Measurements from ENCODE around the gene BPIFB2.

BPIFB2 gene

GRCh38 chr20:32978009-32978335 lies 29.5 kb upstream of the BPIFB2 start:
- H2BK12ac ChIP-seq (ENCODE audit: low read length in 2 of 2), result no peak overlapping the region
- H2AFZ ChIP-seq (ENCODE audit: low read depth, low read length), result no peak overlapping the region
- H3K9ac ChIP-seq (ENCODE audit: low read length), result no peak overlapping the region
- peaks cover 8 to 57% of the 10 kb centered on the region in 2 experiments for H3K27me3 ChIP-seq (ENCODE audit: control insufficient read depth in 1 of 2, insufficient read depth in 1 of 2, low read length in 2 of 2)
- no peak overlapping the region for H2BK120ac ChIP-seq (ENCODE audit: low read depth, low read length)
- H4K8ac ChIP-seq (ENCODE audit: low read length), result no peak overlapping the region
- no peak overlapping the region for H3K4ac ChIP-seq (ENCODE audit: low read depth in 1 of 2, low read length in 2 of 2)
- no peak overlapping the region for H3K18ac ChIP-seq (ENCODE audit: low read depth in 1 of 2, low read length in 2 of 2)
- WGBS, result 82% methylated on average over 7 of the region's 7 CpGs
- H3K79me1 ChIP-seq (replicated peaks; ENCODE audit: low read length, poor library complexity, severe bottlenecking), result no peaks in the 10 kb centered on the region
- peaks cover 4% of the 10 kb centered on the region for H3K4me1 ChIP-seq (ENCODE audit: control insufficient read depth, insufficient read depth, low read depth, low read length)
- no peak overlapping the region for H4K91ac ChIP-seq (ENCODE audit: low read length)
- H3K4me3 ChIP-seq (ENCODE audit: insufficient read depth in 1 of 2, low read depth in 1 of 2, low read length in 2 of 2), result no peak overlapping the region
- no peak overlapping the region for H2BK15ac ChIP-seq (ENCODE audit: low read depth, poor library complexity, severe bottlenecking)
- no peak for DNase-seq
- no peak overlapping the region for H2AK5ac ChIP-seq (ENCODE audit: low read length, severe bottlenecking)
- no peak overlapping the region for H3K14ac ChIP-seq (ENCODE audit: low read length in 2 of 2)
- no peaks in the 10 kb centered on the region for H3K9me3 ChIP-seq (ENCODE audit: control insufficient read depth, low read length)
- no peak overlapping the region for H3K4me2 ChIP-seq (ENCODE audit: low read length, poor library complexity, severe bottlenecking)
- H3K27ac ChIP-seq (ENCODE audit: low read length, poor library complexity, severe bottlenecking), result no peak overlapping the region
- no peaks in the 10 kb centered on the region for H3K36me3 ChIP-seq (ENCODE audit: control insufficient read depth in 1 of 2, insufficient read depth in 2 of 2, low read depth in 1 of 2, low read length in 2 of 2)
- no peak overlapping the region for H3K23ac ChIP-seq (ENCODE audit: low read length in 2 of 2)
- no peak overlapping the region for H2BK5ac ChIP-seq (ENCODE audit: low read depth, low read length, poor library complexity, severe bottlenecking)

DNA sequence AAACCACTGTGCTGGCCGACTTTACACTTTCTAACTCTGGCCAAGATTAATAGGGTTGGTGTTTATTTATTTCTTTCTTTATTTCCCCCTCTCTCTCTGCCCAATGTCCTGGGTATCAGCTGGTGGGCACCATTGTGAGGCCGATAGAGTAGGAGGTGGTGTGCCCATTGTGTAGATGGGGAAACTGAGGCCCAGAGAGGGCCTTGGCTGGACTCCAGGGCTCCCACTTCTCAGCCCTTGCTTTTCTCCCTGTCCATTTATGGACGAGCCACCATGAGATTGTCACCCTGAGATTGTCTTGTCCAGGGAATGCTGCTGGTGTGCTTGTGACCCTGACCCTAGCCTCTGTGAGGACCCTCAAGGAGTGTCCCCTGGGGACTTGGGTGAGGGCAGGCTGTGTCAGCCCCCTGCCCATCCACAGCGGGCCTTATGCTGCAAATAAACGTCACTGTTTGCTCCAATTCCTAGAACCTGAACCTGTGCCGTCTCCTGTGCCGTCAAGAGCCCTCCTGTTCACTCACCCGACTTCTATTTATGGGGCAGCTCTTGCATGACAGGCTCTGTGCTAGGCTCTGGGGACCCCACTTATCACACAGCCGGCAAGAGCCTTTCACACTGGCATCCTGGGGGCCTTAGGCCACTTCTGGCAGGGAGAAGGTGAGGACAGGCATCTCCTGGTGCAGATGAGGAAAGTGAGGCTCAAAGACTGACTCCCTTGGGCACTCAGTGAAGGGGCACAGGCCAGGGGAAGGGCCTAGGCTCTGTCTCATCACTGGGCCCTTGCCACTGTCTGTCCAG lies 28.1 kb upstream of the BPIFB2 start:
- Histone ChIP-seq H4K8ac (ENCODE audit: low read length) (no peak overlapping the region), H3K79me1 (replicated peaks; ENCODE audit: low read length, poor library complexity, severe bottlenecking) (no peaks in the 10 kb centered on the region), H3K4me2 (ENCODE audit: low read length, poor library complexity, severe bottlenecking) (no peak overlapping the region), H2BK120ac (ENCODE audit: low read depth, low read length) (no peak overlapping the region), H4K91ac (ENCODE audit: low read length) (no peak overlapping the region), H3K27ac (ENCODE audit: low read length, poor library complexity, severe bottlenecking) (no peak overlapping the region), H3K14ac (ENCODE audit: low read length in 2 of 2) (no peak overlapping the region), H3K4ac (ENCODE audit: low read depth in 1 of 2, low read length in 2 of 2) (no peak overlapping the region), H3K23ac (ENCODE audit: low read length in 2 of 2) (no peak overlapping the region), H3K18ac (ENCODE audit: low read depth in 1 of 2, low read length in 2 of 2) (no peak overlapping the region), H2AFZ (ENCODE audit: low read depth, low read length) (no peak overlapping the region), H3K27me3 (ENCODE audit: control insufficient read depth in 1 of 2, insufficient read depth in 1 of 2, low read length in 2 of 2) (peaks cover 8 to 53% of the 10 kb centered on the region in 2 experiments), H3K9ac (ENCODE audit: low read length) (no peak overlapping the region), H2BK12ac (ENCODE audit: low read length in 2 of 2) (no peak overlapping the region), H3K36me3 (ENCODE audit: control insufficient read depth in 1 of 2, insufficient read depth in 2 of 2, low read depth in 1 of 2, low read length in 2 of 2) (no peaks in the 10 kb centered on the region), H2BK15ac (ENCODE audit: low read depth, poor library complexity, severe bottlenecking) (no peak overlapping the region), H2BK5ac (ENCODE audit: low read depth, low read length, poor library complexity, severe bottlenecking) (no peak overlapping the region), H3K4me1 (ENCODE audit: control insufficient read depth, insufficient read depth, low read depth, low read length) (peaks cover under 1% of the 10 kb centered on the region), H3K9me3 (ENCODE audit: control insufficient read depth, low read length) (no peaks in the 10 kb centered on the region), H3K4me3 (ENCODE audit: insufficient read depth in 1 of 2, low read depth in 1 of 2, low read length in 2 of 2) (no peak overlapping the region), H2AK5ac (ENCODE audit: low read length, severe bottlenecking) (no peak overlapping the region)
- 83% methylated on average over 8 of the region's 9 CpGs for WGBS
- DNase-seq, result no peak

DNA sequence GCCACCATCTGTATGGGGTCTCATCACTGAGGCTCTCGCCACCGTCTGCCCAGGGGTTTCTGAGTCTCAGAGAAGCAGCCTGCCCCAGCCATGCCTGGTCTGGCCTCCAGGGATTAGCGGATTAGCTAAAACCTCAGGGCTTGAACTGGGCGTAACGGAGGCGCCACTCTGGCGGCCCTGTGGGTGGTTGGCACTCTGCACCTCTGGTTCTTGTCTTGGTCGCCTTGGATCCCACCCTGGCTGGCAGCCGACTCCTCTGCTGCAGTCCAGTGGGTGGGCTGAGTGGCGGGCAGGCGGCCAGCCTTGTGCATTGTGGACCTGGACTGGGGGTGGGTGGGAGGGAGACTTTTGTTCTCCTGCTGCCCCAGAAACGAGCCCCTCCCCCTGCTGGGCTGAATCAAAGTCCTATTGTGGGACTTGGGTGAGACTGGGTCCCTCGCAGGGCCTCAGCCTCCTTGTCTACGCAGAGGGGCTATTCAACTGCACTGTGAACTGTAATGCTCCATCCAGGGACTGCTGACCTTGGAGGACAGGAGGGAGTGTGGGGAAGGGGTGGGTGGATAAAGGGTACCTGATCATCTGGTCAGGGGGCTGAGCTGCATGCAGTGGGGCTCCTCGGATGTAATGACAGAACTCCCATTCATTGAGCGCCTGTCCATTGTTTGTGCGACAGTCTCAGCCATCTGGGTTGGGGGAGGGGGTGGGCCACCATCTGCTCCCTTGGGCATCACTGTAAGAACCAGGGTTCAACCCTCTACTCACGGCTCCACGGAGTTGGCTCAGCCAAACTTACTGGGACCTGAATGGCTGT lies 27.2 kb upstream of the BPIFB2 start:
- Histone ChIP-seq H2AK5ac (ENCODE audit: low read length, severe bottlenecking) (no peak overlapping the region), H2AFZ (ENCODE audit: low read depth, low read length) (no peak overlapping the region), H3K36me3 (ENCODE audit: control insufficient read depth in 1 of 2, insufficient read depth in 2 of 2, low read depth in 1 of 2, low read length in 2 of 2) (no peaks in the 10 kb centered on the region), H2BK120ac (ENCODE audit: low read depth, low read length) (no peak overlapping the region), H3K27ac (ENCODE audit: low read length, poor library complexity, severe bottlenecking) (no peak overlapping the region), H4K8ac (ENCODE audit: low read length) (no peak overlapping the region), H3K79me1 (replicated peaks; ENCODE audit: low read length, poor library complexity, severe bottlenecking) (no peaks in the 10 kb centered on the region), H3K4me3 (ENCODE audit: insufficient read depth in 1 of 2, low read depth in 1 of 2, low read length in 2 of 2) (no peak overlapping the region), H3K4ac (ENCODE audit: low read depth in 1 of 2, low read length in 2 of 2) (no peak overlapping the region), H3K27me3 (ENCODE audit: control insufficient read depth in 1 of 2, insufficient read depth in 1 of 2, low read length in 2 of 2) (peaks cover 16 to 61% of the 10 kb centered on the region in 2 experiments), H3K4me2 (ENCODE audit: low read length, poor library complexity, severe bottlenecking) (no peak overlapping the region), H3K4me1 (ENCODE audit: control insufficient read depth, insufficient read depth, low read depth, low read length) (no peaks in the 10 kb centered on the region), H3K23ac (ENCODE audit: low read length in 2 of 2) (no peak overlapping the region), H4K91ac (ENCODE audit: low read length) (no peak overlapping the region), H3K18ac (ENCODE audit: low read depth in 1 of 2, low read length in 2 of 2) (no peak overlapping the region), H2BK12ac (ENCODE audit: low read length in 2 of 2) (no peak overlapping the region), H2BK5ac (ENCODE audit: low read depth, low read length, poor library complexity, severe bottlenecking) (no peak overlapping the region), H3K9ac (ENCODE audit: low read length) (no peak overlapping the region), H3K9me3 (ENCODE audit: control insufficient read depth, low read length) (no peaks in the 10 kb centered on the region), H2BK15ac (ENCODE audit: low read depth, poor library complexity, severe bottlenecking) (no peak overlapping the region), H3K14ac (ENCODE audit: low read length in 2 of 2) (no peak overlapping the region)
- 84% methylated on average over 18 of the region's 19 CpGs for WGBS
- no peak for DNase-seq

GRCh38 chr20:32980990-32981389 lies 26.5 kb upstream of the BPIFB2 start:
- Histone ChIP-seq H3K18ac (ENCODE audit: low read depth in 1 of 2, low read length in 2 of 2) (no peak overlapping the region), H3K23ac (ENCODE audit: low read length in 2 of 2) (no peak overlapping the region), H3K4me1 (ENCODE audit: control insufficient read depth, insufficient read depth, low read depth, low read length) (no peaks in the 10 kb centered on the region), H3K9me3 (ENCODE audit: control insufficient read depth, low read length) (no peaks in the 10 kb centered on the region), H2BK5ac (ENCODE audit: low read depth, low read length, poor library complexity, severe bottlenecking) (no peak overlapping the region), H3K27me3 (ENCODE audit: control insufficient read depth in 1 of 2, insufficient read depth in 1 of 2, low read length in 2 of 2) (peaks cover 19 to 67% of the 10 kb centered on the region in 2 experiments), H4K8ac (ENCODE audit: low read length) (no peak overlapping the region), H3K36me3 (ENCODE audit: control insufficient read depth in 1 of 2, insufficient read depth in 2 of 2, low read depth in 1 of 2, low read length in 2 of 2) (no peaks in the 10 kb centered on the region), H2BK15ac (ENCODE audit: low read depth, poor library complexity, severe bottlenecking) (no peak overlapping the region), H3K4me3 (ENCODE audit: insufficient read depth in 1 of 2, low read depth in 1 of 2, low read length in 2 of 2) (no peak overlapping the region), H2BK120ac (ENCODE audit: low read depth, low read length) (no peak overlapping the region), H3K4me2 (ENCODE audit: low read length, poor library complexity, severe bottlenecking) (no peak overlapping the region), H3K9ac (ENCODE audit: low read length) (no peak overlapping the region), H3K14ac (ENCODE audit: low read length in 2 of 2) (no peak overlapping the region), H3K27ac (ENCODE audit: low read length, poor library complexity, severe bottlenecking) (no peak overlapping the region), H2AFZ (ENCODE audit: low read depth, low read length) (no peak overlapping the region), H4K91ac (ENCODE audit: low read length) (no peak overlapping the region), H2BK12ac (ENCODE audit: low read length in 2 of 2) (no peak overlapping the region), H3K79me1 (replicated peaks; ENCODE audit: low read length, poor library complexity, severe bottlenecking) (no peaks in the 10 kb centered on the region), H2AK5ac (ENCODE audit: low read length, severe bottlenecking) (no peak overlapping the region), H3K4ac (ENCODE audit: low read depth in 1 of 2, low read length in 2 of 2) (no peak overlapping the region)
- WGBS, result 72% methylated on average over 6 of the region's 6 CpGs
- DNase-seq, result no peak
